Measurements from ENCODE around the gene NCOA5.

- no peak for TF ChIP-seq TAF1 (IDR thresholded peaks at IDR 0.05; ENCODE audit: low read depth, low read length)
- TF ChIP-seq POLR2AphosphoS5 (IDR thresholded peaks at IDR 0.05; ENCODE audit: low read depth, low read length) = no peak
- no peak for TF ChIP-seq POLR2A (IDR thresholded peaks at IDR 0.05; ENCODE audit: low read depth, low read length)
- TF ChIP-seq SPI1 (IDR thresholded peaks at IDR 0.05; ENCODE audit: low read depth, low read length) = no peak
These were observed 59.3 kb downstream of the NCOA5 start for GRCh38 chr20:46030284-46031013.
